Right renal cortex interstitium (tissue), 3 donors: ENCODE results near the gene MMP12. TPM values are rescaled to one million over a fixed set of nuclear protein-coding genes. Genes with fewer than 3 reads are reported as not detected.
A peak's percentile ranks its signal among the peaks of the same experiment; 100 is the strongest.
"Not testable (repeated sequence)": the region's sequence is repeated elsewhere in the genome, so short reads cannot be mapped to it uniquely, and the experiment has no call there.

Experiments used
- DNase-seq, 3 donors: peaks; one replicate each; pipeline ENCODE4 v3.0.0-alpha.2; 2013; ENCODE audit warnings: low read depth in 3 of 3, low spot score in 2 of 3
- polyA plus RNA-seq, 3 donors: library from polyadenylated mRNA; unstranded; fragments of 120-200 nt; gene quantifications; one replicate each; pipeline ENCODE4 v1.2.1, GENCODE V29; 2013; ENCODE audit not compliant: insufficient read length in 3 of 3

Gene MMP12
- 1 to 10 TPM; 2.3 to 4.2 (median 3.7) TPM for polyA plus RNA-seq

DNA sequence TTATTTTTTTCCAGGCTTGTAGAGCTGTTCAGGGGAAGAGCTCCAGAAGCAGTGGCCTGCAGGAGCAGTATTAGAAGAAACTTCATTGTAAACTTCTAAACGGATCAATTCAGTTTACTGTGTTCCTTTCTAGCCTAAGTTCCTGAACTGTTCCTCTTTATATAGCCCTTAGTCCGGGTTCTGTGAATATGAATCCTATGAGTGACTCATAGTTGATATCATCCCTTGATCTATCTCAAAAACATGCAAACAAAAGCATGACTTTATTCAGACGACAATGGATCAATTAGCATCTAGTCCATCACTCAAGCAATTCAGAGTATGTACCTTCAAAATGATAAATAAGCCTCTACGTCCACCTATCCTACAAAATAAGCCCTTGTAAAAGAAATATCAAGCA lies at the start of gene MMP12:
TSS of gene MMP12 (minus strand) at position 131 of the 400 bp plus-strand sequence. CDS start at position 86, 45 bp downstream.
- DNase-seq = no peak

DNA sequence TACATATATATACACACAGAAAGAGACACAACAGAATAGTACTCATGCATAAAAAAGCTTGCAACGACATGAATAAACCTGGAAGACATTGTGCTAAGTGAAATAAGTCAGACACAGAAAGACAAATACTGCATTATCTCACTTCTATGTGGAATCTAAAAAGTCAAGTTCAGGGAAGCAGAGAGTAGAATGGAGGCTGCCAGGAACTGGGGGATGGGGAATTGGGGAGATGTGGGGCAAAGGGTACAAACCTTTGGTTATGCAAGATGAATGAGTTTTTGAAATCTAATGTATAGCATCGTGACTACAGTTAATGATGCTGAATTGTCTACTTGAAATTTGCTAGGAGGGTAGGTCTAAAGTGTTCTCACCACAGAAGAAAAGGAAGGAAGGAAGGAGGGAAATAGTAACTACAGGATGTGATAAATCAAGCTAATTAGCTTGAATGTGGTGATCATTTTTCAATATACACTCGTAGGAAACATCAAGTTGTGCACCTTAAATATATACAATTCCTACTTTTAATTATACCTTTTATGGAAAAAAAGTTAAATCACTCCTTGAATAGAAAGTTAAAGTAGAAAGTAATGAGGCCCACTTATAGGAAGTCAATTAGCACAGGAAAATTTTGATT lies 46.9 kb upstream of the MMP12 start:
- DNase-seq = no peak

DNA sequence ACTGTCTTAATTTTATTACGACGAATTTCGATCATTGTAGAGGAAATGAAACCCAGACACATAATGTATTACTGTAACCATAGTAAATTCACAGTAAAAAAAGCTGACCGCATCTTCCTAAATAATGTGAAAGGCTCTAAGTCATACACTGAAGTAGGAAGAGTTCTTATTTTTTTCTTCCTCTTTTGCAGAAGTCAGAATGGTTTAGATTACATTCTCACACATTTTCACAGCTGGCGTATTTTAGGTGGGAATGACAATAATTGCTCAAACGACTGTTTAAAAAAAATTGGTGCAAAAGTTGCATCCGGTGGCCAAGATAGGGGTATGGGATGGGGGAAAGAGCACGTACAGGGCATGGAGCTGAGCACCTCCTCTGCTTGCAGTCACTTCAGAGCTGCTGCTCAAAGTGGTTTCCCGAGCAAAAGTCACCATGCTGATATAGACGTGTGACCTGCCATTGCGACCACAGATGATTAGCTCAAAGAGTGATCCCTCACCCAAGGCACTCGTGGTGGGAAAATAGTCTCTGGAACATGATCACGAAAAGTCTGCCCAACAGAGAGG lies 45.4 kb upstream of the MMP12 start:
- DNase-seq = no peak

DNA sequence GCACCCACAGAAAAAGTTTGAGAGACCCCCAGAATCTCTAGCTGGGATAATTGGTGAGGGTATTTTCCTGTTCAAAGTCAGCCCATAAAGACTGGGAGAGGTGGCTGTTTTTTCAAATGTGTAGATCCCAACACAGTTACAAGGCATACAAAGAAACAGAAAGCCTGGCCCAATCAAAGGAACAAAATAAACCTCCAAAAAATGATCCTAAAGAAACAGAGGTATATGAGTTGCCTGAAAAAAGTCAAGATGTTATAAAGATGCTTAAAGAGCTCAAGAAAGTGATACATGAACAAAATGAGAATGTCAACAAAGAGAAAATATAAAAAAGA lies 40.2 kb upstream of the MMP12 start:
- no peak for DNase-seq

DNA sequence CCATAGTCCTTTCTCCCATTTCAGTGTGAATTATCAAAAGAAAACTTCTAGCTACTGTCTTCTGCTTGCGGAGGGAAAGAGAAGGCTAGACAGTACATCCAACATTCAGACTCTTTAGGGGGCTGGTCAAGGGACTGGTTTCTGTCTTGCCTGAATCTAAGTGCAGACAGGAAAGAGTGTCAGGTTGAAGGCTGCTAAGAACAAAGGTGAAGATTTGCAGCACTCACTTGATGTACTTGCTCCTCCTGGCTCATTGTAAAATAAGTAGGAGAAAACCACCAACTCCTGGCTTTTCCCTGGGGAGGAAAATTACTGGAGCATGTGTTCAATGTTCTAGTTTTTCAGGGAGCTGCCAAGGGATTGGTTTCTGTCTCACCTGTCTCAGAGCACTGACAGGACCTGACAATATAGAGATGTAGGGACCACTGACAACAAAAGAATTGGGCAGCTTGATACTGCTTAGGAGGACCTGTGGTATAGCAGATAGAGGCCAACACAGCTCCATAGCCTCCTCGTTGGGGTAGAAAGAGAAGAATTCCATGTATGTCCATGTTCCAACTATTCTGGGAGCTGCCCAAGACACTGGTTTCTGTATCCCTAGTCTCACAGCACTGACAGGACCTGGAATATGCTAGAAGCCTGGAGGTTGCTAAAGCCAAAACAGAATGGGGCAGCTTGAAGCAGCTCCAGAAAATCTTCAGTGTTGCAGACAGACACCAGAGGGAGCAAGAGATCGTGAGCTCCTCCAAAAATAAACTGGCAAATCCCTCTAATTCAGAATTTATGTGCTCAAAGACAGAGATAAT lies 39.7 kb upstream of the MMP12 start:
- no peak for DNase-seq

DNA sequence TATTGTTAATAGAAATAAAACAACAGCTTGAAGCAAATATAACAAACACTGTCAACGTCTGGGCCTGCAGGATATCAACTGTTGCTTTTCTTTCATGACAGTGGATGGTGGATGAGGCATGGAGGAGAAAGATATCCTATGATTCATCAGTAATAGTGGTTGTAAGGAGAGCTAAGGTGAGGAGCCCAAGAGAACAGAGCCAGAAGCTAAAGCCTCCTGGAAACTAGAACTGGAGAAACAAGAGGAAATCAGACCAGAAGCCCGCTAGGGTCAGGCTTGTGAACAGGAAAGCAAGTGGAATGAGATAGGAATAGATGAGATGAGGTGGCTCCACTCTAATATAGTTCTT lies 37.7 kb upstream of the MMP12 start:
- DNase-seq = no peak

DNA sequence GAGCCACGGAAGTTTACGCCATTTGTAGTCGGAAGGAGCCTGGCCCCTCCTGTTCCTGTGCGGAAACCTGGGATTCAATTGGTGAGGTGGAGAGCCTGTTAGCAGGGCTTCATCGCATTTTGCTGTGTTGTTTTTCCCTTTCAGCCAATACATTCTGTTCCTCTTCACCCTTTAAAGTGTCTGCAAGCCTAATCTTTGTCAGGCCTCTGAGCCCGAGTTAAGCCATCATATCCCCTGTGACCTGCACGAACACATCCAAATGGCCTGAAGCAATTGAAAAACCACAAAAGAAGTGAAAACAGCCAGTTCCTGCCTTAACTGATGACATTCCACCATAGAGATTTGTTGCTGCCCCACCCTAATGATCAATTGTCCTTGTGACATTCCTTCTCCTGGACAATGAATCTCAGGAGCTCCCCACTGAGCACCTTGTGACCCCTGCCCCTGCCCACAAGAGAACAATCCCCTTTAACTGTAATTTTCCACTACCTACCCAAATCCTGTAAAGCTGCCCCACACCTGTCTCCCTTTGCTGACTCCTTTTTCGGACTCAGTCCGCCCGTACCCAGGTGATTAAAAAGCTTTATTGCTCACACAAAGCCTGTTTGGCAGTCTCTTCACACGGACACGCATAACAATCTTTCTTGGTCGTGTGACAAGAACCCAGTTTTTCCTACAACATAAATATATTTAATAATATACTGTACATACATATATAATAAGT lies 37.1 kb upstream of the MMP12 start:
- DNase-seq = no peak

DNA sequence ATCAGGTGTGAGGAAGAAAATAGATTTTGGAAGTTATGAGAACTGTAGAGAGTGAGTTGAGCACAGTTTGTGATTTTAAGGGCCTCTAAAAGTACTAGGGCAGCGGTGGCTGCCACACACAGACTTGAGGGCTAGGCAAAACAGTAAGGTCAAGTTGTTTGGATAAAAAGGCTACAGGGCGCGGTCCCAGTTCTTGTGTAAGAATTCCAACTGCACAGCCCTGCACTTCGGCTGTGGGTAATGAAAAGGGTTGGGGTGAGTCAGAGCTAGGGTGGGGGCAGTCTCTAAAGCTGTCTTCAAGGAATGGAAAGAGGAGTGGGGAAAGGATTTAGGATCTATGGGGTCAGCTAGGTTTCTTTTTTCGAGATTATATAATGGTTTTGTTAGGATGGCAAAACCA lies 31.1 kb upstream of the MMP12 start:
- DNase-seq = not testable (repeated sequence)

DNA sequence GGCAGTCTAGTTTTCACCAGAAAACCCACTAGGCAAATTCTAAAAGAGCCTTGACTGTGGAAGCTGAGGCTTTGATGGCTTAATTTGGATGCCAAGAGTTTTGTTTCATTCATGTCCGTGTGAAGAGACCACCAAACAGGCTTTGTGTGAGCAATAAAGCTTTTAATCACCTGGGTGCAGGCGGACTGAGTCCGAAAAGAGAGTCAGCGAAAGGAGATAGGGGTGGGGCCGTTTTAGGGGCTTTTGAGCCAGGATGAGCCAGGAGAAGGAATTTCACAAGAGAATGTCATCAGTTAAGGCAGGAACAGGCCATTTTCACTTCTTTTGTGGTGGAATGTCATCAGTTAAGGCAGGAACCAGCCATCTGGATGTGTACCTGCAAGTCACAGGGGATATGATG lies 29.1 kb upstream of the MMP12 start:
- DNase-seq = not testable (repeated sequence)

DNA sequence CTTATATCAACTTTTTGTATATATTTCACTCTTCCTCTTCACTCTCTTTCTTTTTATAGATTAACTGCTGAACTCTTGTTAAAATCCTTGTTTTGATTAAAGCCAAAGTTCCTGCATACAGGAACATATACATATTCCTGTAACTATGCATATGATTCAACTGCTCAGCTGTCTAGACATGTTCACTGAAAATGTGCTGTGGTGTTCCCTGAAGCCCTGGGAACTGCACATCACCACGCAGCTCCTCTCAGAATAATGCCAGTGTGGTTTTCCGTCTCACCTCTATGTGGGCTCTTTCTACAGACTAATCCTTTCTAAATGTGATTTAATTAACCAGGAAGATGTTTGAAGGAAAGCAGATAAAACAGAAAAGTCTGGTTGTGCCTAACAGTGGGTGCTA lies 25.6 kb upstream of the MMP12 start:
- no peak for DNase-seq

DNA sequence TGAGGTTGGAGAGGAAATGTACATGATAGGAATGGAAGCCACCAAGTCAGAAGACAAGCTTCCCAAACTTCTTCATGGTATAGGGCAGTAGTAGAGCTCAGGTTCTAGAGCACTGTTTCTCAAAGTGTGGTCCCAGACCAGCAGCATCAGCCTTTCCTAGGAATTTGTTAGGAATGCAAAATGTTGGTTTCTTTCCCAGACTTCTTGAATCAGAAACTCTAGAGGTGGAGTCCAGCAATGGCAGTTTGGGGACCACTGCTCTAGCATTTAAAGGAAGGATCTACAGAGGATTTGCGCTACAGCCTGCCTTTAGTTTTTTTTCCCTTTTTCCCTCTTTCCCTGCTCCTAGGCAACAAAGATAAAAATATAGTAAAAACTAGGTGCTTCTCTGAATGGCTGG lies 17.0 kb upstream of the MMP12 start:
- DNase-seq = no peak

DNA sequence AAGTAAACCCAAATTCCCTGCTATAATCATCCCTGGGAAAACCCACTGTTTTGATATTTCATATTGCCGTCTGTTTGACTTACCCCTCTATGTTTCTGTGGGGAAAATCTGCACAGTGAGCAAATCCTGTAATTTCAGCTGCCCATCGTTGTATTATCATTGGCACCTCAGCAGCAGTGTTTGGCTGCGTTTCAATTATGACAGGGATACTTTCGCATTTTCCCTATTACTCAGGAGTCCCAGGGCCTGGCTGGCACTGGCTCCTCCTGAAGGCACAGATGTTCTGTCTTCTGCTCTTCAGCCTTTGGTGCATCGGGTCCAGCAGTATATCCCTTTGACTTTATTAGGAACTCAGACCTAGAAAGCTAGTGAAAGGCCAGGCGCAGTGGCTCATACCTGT lies 12.2 kb upstream of the MMP12 start:
- no peak for DNase-seq

DNA sequence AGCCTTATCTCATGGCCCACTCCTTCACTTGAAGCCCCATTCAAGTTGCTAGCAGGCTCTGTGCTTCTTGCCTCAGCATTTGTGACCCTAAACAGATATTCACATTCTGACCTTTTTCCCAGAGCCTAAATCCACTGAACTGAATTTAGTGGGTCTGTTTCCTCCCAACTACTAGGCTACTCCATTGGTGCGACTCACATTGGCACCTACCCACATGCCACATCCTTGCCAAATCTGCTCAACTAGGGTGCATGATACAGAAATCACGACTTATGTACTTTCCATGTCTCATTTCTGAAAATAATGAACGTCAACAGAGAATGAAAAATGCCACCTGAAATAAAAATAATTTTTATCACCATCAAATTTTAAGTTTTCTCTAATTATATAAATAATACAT lies 8.4 kb upstream of the MMP12 start:
- no peak for DNase-seq

DNA sequence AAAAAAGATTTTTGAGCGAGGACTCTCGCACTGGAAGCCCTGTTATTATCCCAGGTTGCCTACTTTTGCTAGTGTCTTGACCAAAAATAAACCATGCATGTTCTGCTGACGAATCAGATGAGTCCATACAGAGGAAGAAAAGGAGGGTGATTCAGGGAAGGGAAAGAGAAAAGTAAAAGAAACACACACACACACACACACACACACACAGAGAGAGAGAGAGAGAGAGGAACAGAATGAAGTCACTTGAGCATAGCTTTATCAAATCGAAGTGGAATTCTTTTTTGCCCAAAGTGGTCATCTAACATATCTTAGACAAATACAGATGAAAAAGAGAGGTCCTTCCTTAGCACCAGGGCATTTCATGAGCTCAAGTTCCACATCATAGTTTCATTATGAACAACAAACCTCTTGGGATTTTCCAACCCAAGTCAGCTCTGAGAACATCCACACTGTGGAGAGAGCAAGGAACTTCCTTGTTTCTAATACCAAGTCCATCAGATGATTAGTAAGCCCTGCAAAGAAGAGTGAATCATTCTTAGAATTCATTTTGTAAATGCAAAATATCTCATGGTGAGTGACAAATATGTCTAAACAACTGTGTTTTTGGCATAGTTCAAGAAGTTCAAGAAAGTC lies 7.7 kb upstream of the MMP12 start:
- DNase-seq = no peak

DNA sequence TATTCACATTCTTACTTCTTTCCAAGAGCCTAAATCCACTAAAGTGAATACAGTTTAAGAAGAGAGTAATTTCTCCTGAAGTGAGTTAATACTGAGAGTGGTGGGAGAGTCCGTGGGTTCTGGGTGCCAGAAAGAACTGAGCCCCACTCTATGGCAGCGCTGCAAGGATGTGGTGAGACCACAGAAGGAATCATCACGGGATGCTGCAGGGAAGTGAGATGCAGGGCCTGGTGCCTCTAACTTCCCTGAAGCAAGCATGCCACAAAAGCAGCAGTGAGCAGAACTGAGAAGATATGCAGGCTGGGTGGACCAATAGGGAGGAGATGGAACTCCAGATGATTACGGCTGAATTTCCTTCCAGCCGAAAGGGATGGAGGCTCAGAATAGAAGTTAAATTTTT lies 5.0 kb upstream of the MMP12 start:
- no peak for DNase-seq

DNA sequence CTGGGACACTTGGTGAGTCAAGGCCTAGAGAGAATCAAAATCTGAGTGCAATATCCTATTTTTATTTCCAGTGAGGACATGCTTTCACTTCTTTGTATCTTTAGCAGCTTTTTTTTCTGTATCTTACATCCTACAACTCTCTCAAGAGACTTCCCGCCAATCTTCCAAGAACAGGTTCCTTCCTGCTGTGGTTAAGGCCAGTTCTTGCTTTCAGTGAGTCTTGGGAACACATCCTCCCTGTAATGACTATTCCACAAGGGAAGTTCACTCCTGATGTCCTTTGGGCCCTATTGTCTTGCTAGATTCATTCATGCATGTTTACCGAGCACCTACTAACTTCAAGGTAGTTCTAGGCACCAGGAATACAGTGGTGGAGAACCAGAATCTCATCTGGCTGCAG lies 3.8 kb upstream of the MMP12 start:
- DNase-seq = no peak

DNA sequence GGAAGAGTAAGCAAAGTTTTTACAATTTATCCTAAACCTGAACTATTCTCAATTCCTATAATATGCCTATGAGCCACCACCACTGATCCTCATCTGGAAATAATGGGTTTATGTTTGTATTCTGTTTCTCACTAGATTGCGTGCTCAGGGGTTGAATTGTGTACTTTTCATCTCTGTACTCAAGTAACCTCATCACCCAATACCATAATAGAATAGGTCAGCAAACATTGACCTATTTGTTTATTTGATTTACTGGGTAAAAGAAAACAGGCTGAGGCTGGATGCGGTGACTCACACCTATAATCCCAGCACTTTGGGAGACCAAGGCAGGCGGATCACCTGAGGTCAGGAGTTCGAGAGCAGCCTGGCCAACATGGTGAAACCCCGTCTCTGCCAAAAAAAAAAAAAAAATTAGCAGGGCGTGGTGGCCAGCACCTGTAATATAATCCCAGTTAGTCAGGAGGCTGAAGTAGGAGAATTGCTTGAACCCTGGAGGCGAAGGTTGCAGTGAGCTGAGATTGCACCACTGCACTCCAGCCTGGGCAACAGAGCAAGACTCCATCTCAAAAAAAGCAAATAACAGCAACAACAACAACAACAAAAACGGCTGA lies 5.3 kb downstream of the MMP12 start:
- not testable (repeated sequence) for DNase-seq

DNA sequence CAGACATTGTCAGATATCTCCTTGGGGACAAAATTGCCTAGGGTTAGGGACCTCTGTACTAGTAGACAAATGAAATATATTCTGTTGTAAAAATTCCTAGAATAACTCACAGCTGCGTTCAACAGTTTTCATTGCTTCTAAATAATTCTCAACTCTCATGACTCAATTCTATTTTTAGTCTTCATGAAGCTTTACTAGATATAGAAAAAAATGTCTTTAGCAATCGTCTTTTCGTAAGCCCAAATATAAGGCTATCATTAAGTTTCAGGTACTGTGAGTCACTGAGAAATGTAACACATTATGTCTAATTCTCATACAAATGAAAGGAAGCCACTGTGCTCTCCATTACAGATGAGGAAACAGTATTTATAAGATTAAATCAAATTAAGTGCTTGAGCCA lies 6.4 kb downstream of the MMP12 start:
- DNase-seq = peak in 1 of 3 donors; percentile 6

DNA sequence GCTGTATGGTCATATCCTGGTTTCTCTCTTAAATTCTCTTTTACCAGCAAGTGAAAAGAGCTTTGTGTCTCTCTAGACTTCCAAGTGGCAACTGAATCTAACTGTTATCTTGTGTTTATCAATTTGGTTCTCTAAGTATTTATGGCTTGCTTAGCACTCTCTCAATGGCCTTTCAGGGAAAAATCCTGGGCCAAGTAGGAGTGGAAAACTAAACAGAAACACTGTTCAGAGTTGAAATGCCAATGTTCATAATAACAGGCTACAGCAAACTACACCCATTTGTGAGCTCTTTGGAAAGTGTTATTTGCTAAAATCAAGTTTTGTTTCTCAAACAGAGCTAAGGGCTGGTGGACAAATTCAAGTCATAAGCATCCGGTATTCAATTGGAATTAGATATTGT lies 10.1 kb downstream of the MMP12 start:
- no peak for DNase-seq

DNA sequence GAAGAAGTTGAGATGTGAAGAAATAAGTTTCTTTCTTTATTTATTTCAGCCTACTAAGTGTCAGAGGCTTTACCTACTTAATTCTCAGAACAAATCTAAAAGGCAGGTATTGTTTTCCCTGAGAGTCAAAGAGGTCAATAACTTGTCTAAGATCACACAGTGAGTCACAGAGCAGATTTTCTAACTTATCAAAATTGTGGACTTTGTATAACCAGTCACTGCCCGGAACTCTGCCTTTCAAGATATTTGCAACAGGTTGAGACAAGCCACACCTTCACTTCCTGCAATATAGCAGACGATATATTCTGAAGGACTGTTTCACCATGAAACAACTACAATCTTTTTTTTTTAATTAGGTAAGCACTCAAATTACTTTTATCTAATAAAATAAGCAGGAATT lies 20.8 kb downstream of the MMP12 start:
- DNase-seq = no peak

DNA sequence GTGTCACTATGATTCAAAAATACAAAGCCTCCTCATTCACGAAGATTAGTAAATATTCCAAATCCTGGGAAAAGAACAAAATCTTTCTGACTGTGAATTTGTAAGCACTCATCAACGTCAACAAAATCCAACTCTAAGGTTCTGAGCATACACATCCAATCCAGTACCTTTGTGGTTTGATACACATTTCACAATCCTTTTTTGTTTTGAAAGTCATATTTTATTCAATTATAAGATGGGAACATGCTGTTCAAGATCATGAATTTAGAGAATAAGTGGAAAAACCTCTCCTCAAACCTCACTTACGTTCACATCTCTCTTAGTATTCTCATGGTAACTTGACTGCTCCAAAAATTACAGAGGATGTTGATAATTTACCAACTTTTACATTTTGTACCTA lies 21.7 kb downstream of the MMP12 start:
- DNase-seq = no peak
